HG02938 (cell line): Measurements from ENCODE around the gene C11orf91.
"Not testable (repeated sequence)": the region's sequence is repeated elsewhere in the genome, so short reads cannot be mapped to it uniquely, and the experiment has no call there.

ENCODE experiments used
- ATAC-seq: cut with Tn5 transposase; IDR thresholded peaks from one replicate; pipeline ENCODE4 v1.9.1; 2021; ENCODE audit warnings: mild to moderate bottlenecking, moderate library complexity; ENCODE audit not compliant: unreplicated experiment

C11orf91 gene

DNA sequence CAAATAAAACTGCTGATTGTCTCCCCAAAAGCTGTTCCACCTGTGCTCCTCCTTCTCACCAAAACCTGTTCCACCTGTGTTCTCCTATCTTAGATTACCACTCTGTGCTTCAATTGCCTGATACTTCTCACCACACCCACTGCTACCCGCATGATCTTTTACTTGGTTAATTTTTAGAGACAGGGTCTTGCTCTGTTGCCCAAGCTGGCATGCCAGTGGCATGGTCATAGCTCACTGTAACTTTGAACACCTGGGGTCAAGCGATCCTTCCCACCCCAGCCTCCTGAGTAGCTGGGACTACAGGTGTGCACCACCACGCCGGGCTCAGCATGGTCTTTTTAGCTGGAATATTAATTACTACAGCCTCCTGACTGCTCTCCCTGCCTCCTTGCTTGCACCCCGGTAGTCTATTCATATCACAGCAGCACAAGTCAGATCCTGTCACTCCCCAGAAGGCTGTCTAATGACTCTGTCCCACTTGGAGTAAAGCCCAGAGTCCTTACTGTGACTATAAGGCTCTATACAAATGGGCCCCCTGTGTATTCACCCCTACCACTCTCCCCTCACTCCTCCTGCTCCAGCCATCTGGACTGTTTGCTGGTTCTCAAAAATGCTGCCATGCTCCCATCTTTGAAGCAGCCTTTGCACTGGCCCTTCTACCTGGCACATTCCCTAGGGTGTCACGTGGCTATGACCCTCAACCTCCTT, 3.5 kb downstream of the C11orf91 start:
- ATAC-seq, result no peak

DNA sequence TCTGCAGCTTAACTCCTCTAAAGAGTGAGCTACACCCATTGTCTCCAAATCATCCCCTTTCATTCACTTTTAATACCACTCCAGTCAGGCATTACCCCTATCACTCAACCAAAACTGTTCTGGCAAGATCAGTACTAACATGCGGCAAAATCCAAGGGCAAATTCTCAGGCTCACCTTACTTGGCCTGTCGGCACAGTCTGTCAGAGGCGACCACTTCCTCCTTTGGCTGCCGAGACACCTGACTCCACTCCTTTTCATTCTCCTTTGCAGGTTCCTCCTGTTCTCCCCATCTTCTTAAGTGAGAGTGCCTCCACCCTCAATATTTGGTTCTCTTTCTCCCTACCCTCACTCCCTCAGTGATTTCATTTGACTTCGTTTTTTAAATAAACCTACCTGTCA, 4.2 kb downstream of the C11orf91 start:
- no peak for ATAC-seq

- ATAC-seq, result no peak
These were observed 5.5 kb downstream of the C11orf91 start for GRCh38 chr11:33695051-33695566.

- ATAC-seq, result no peak
These were observed 6.1 kb downstream of the C11orf91 start for GRCh38 chr11:33694346-33695050.

- no peak for ATAC-seq
These were observed 8.1 kb downstream of the C11orf91 start for GRCh38 chr11:33692541-33692940.

GRCh38 chr11:33692013-33692504, 8.6 kb downstream of the C11orf91 start:
- no peak for ATAC-seq

GRCh38 chr11:33691066-33691864, 9.4 kb downstream of the C11orf91 start:
- ATAC-seq, result no peak

DNA sequence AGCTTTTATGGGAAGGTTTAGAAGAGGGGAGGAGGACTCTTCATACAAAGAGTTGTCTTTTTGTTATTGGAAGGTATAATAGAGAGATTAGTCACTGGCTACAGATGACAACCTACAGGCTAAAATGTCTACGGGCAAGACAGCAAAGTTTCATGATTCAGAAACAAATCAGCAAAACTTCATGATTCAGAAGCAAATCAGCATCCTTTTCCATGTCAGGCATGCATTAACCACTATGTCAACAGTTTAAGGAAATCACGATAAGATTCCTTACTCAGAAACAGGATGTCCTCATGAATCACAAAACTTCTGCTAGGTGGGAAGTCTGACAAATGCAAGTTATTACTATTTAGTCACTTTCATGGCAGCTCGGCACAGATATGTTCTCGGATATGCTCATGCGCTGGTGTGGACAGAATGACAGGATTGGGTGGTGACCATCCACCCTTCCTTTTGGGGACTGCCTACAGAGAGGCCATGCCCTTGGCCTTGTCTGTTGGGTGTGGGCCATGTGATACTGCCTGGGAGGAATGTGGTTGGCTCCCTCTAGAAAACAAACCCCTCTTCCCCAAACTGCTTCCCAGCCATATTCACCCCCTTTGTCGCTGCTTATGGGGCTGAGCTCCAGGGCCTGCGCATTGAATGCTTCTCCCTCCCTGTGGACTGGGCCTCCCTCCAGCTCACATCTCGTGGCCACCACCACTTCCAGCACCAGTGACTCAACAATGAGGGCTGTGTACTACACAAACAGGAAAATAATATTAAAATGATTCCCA, 10.1 kb downstream of the C11orf91 start:
- ATAC-seq, result no peak

- ATAC-seq, result no peak
These were observed 11.1 kb downstream of the C11orf91 start for GRCh38 chr11:33689501-33689900.

DNA sequence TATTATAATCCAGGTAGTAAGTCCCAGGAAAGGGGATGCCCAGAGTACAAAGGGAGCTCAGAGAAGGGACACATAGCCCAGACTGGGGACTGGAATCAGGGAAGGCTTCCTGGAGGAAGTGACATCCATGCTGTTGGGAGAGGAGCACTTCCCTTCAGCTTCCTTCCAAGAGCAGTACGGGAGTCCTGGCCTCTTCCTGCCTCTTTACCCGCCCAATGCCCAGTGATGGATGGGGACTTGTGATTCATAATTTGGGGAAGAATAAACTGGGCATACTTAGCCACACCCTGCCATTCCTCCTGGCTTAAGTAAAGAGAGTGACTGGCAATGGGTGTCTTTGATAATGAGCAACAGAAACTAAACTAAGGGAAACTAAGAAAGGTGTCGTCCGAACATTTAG, 11.5 kb downstream of the C11orf91 start:
- no peak for ATAC-seq

DNA sequence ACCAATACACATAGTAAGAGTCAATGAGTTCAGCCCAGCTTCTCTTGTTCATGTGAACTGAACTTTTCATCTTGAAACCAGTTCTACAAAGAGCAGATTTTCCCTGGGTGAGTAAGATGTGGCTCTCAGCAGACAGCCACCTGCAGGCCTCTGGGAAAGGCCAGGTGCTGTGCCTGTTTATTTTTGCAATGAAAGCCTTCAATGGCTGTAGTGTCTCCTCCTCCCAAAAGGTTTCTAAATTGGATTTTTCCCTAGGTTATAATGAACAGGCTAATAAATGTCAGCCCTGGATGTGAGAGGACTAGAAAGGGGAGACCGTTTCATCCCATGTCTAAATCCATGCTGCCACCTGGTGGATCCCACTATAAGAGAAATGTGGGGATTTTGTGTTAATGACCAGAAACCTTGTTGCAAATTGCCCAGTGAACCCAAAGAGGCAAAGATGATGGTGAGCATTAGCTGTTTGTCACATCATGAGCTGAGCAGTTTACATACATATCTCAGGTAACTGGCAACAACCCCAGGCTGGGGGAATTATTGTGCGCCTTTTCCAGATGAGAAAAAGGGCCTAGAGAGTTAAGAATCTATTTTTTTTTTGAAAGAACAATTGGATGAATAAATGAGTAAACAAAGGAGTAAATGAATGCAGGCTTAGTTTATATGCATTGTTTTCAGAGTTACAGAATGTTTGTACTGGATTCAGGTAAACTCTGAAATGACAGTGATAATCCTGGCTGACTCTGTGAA, 12.7 kb downstream of the C11orf91 start:
- ATAC-seq, result no peak

GRCh38 chr11:33685082-33685481, 15.5 kb downstream of the C11orf91 start:
- no peak for ATAC-seq

- no peak for ATAC-seq
These were observed 16.5 kb downstream of the C11orf91 start for GRCh38 chr11:33684003-33684706.

GRCh38 chr11:33682446-33682845, 18.2 kb downstream of the C11orf91 start:
- ATAC-seq, result no peak

GRCh38 chr11:33682019-33682418, 18.6 kb downstream of the C11orf91 start:
- ATAC-seq, result no peak

- not testable (repeated sequence) for ATAC-seq
These were observed 22.0 kb downstream of the C11orf91 start for GRCh38 chr11:33678616-33679015.

DNA sequence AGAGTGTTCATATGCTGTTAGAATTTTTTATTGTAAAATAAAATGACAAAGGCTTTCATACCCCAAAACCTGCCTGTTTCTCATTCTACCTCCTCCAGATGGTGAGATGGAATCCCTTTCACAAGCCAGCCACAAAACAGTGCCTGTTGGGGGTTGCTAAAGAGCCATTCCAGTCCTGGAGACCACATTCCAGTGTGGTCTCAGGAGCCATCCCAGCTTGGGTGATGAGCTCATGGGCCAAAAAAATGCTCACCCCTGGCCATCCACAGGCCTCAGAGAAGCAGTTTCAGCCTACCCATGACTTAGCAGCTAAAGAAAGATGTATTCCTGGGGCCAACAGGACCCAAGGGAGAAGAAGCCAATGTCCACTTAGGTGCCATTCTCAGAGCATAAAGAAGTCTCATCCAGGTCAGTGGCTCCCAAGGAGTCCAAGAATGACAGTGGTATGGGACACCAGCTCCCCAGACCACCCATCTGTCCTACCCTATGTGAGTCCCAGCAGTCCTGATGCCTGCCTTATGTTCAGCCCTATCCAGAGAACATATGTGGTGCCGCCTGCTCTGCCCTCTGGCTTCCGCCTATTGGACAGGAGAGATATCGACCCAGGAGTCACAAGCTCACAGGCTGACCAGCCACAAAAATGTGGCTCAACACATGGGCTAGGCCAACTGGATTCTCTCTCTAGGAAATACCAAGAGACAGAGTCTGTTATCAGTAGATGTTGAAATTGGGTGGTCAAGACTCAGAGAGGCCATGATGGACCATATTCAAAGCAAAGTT, 26.4 kb downstream of the C11orf91 start:
- ATAC-seq, result no peak

DNA sequence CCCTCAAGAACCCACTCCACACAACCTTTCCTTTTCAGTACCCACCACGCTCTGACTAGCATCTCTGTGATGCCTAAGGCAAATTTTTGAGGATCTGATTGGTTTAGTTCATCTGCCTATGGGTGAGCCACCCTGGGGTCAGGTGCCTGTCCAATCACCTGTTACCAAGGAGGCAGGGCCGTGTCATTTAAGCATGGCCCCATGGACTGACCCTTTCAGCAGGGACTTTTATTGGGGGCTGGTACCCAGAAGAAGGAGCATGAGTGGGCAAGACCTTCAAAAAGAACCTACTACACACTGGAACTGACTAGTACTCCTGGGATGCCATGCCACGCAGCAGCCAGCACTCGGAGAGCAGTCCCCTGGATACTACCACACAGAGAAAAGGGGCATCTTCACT, 28.4 kb downstream of the C11orf91 start:
- no peak for ATAC-seq
